ENCODE measurements around the gene CAMK2A.

The CAMK2A gene

GRCh38 chr5:150215979-150216944 is 73.3 kb downstream of the CAMK2A start:
- no peak for DNase-seq (ENCODE audit: low read depth in 3 of 3, low spot score in 1 of 3)

GRCh38 chr5:150214289-150214688 is 75.3 kb downstream of the CAMK2A start:
- no peak for DNase-seq (ENCODE audit: low read depth in 3 of 3, low spot score in 1 of 3)

GRCh38 chr5:150213530-150213929 is 76.0 kb downstream of the CAMK2A start:
- no peak for DNase-seq (ENCODE audit: low read depth in 3 of 3, low spot score in 1 of 3)

GRCh38 chr5:150211156-150212030 is 78.2 kb downstream of the CAMK2A start:
- no peak for DNase-seq (ENCODE audit: low read depth in 3 of 3, low spot score in 1 of 3)

DNA sequence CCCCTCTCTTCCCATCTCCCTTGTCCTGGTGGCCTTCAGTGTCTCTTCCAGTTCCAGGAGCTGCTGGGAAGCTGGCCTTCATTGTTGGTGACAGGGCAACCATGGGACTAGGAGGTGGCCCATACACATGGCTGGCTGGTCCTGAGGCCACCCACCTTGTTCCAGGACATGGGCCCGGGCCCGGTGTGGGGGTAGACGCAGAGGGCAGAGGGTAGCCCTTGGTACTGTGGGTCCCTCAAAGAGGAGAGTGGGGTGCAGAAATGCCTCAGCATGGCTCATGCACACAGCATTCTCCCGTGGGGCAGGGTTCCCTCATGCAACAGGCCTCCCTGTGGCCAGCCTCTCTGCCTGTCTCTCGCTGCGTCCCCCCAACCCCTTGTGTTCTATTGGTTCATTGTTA is 78.9 kb downstream of the CAMK2A start:
- DNase-seq (ENCODE audit: low read depth in 3 of 3, low spot score in 1 of 3) = no peak

DNA sequence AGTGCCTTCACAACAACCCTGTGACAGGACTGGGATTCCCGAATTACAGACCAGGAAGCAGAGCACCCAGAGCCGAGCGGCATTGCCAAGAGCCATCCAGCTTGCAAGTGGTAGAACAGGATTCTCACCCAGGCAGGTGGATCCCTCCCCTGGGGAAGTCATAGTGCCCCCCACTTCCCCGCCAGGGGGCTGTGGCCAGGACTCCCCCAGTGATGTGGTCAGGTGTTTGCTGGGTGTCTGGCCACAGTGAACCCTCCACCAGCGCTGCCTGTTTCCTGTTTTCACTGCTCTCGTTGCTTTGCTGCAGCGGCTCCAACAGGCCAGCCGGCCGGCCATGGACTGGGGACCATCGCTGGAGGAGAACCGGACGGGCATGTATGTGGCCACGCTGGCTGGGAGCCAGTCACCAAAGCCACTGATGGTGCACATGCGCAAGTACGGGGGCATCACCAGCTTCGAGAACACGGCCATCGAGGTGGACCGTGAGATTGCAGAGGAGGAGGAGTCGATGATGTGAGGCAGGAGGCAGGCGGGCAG is 80.4 kb downstream of the CAMK2A start:
- no peak for DNase-seq (ENCODE audit: low read depth in 3 of 3, low spot score in 1 of 3)

- DNase-seq (ENCODE audit: low read depth in 3 of 3, low spot score in 1 of 3) = no peak
Observed at GRCh38 chr5:150208187-150209098, 81.1 kb downstream of the CAMK2A start.

DNA sequence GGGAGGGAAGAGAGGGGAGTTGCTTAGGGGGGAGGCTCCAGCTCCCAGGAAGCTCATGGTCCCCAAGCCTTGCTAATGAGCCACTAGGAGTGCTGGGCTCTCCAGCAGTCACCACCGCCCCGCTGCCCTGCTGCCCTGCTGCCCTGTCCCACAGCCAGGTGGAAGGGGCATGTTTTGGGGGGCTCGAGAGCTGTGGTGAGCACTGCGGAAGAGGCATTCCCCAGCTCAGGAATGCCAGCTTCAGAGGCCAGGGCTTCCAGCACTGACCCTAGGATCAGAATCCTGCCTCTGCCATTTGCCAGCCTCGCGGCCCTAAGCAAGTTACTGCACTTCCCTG is 82.8 kb downstream of the CAMK2A start:
- no peak for DNase-seq (ENCODE audit: low read depth in 3 of 3, low spot score in 1 of 3)

GRCh38 chr5:150206098-150206778 is 83.3 kb downstream of the CAMK2A start:
- no peak for DNase-seq (ENCODE audit: low read depth in 3 of 3, low spot score in 1 of 3)

- DNase-seq (ENCODE audit: low read depth in 3 of 3, low spot score in 1 of 3) = no peak
Observed at GRCh38 chr5:150204590-150204960, 85.0 kb downstream of the CAMK2A start.

- DNase-seq (ENCODE audit: low read depth in 3 of 3, low spot score in 1 of 3) = no peak
Observed at GRCh38 chr5:150203832-150204589, 85.6 kb downstream of the CAMK2A start.

- no peak for DNase-seq (ENCODE audit: low read depth in 3 of 3, low spot score in 1 of 3)
Observed at GRCh38 chr5:150202501-150202900, 87.1 kb downstream of the CAMK2A start.

DNA sequence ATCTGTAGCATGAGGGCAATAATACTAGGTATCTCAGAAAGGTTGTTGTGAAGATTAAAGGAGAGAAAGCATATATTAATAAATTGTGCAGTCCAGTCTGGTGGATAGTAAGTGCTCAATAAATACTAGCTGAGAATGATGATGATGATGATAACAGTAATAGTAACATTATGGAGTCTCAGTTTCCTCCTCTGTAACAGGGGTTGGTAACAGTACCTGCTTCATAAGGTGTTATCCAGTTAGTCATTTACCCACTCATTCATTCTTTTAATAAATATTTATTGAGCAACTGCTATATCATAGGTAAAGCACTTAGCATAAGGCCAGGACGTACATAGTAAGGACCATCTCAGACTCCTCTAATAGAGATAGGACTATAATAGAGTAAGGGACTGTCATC is 92.1 kb downstream of the CAMK2A start:
- DNase-seq (ENCODE audit: low read depth in 3 of 3, low spot score in 1 of 3) = no peak

- no peak for DNase-seq (ENCODE audit: low read depth in 3 of 3, low spot score in 1 of 3)
Observed at GRCh38 chr5:150196986-150197385, 92.6 kb downstream of the CAMK2A start.

GRCh38 chr5:150196514-150196913 is 93.1 kb downstream of the CAMK2A start:
- DNase-seq (ENCODE audit: low read depth in 3 of 3, low spot score in 1 of 3) = no peak

DNA sequence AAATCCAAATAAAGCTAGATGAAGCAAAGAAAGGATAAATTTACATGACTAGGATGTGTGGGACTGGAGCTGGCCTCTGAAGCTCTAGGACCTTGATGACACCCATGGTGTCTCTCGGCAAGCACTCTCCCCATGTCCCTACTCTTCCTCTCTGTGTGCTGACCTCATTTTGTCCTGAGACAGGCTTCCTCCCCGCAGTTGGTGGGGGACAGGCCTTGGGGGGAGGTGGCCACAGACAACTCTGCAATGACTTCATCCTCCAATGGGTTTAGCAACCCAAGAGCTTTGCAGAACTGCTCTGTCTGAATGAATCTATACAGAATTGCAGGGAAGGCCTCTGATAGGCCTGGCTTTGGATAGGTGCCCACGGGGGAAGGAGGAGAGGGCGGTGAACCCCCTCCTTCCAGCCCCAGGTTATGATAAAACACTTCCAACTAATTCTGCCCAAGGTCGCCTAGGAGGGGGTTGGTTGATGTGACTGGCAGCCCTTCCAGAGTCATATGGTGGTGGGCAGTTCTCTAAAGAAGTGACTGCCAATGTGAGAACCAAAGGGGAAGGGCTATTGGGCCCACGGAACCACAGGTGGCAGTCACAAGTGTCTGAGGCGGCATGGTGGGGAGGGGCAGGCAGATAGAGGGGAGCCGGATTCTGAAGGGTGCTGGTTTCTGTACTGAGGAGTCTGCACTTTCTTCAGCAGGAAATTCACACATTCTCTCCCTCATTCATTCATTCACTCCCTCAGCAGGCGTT is 93.7 kb downstream of the CAMK2A start:
- no peak for DNase-seq (ENCODE audit: low read depth in 3 of 3, low spot score in 1 of 3)

- DNase-seq (ENCODE audit: low read depth in 3 of 3, low spot score in 1 of 3) = no peak
Observed at GRCh38 chr5:150192462-150192861, 97.1 kb downstream of the CAMK2A start.

GRCh38 chr5:150190987-150191386 is 98.6 kb downstream of the CAMK2A start:
- DNase-seq (ENCODE audit: low read depth in 3 of 3, low spot score in 1 of 3) = no peak

GRCh38 chr5:150190503-150190979 is 99.0 kb downstream of the CAMK2A start:
- DNase-seq (ENCODE audit: low read depth in 3 of 3, low spot score in 1 of 3) = no peak
